A673 (cell line): ENCODE data around the gene SPPL3.

Experiments used
- CTCF ChIP-seq: fragments of 300-800, 200-600 bp; sonication (generic); conservative IDR thresholded peaks from 2 replicates; pipeline ENCODE4 v1.5.1; 2017; ENCODE audit warnings: low read depth, mild to moderate bottlenecking, antibody characterized with exemption, low read length, moderate library complexity, mixed read lengths
- EZH2 ChIP-seq: fragments of 200-600 bp; sonication (generic); IDR thresholded peaks from 2 replicates; pipeline ENCODE4 v1.6.1; 2017; ENCODE audit warnings: borderline replicate concordance, low read depth, mild to moderate bottlenecking, mixed read lengths, antibody characterized with exemption, low read length; ENCODE audit not compliant: poor library complexity, severe bottlenecking

- TF ChIP-seq EZH2 (no peak), CTCF (no peak)
Observed at GRCh38 chr12:120800665-120801064, 103.5 kb downstream of the SPPL3 start.
